Pancreas (tissue), 10 donors: ENCODE results near the gene PPARD. TPM values are rescaled to one million over a fixed set of nuclear protein-coding genes. Genes with fewer than 3 reads are reported as not detected.

Source experiments
- ATAC-seq, 4 donors: fragments of 200-7000 bp; cut with Tn5 transposase; one replicate each; pipeline versions ENCODE4 v1.8.0 to v1.9.1; 2020; ENCODE audit warnings: mild to moderate bottlenecking in 4 of 4, moderate library complexity in 4 of 4
- DNase-seq, 6 donors: peaks; one replicate each; pipeline ENCODE4 v3.0.0-alpha.2; 2020
- FAIRE-seq: peaks from 2 replicates; lab custom pipeline; 2012; peaks lifted over from hg19 to GRCh38; lab: Jason Lieb, UNC
- H3K27ac ChIP-seq, 4 donors: fragments of 200-600 bp; sonication (generic); 1 replicate in 3 of 4; 2 replicates in 1 of 4; pipeline versions ENCODE4 v1.5.0 to v1.8.0; 2020
- H3K27me3 ChIP-seq, 4 donors: fragments of 200-600 bp; one replicate each; pipeline ENCODE4 v1.8.0; 2021
- H3K36me3 ChIP-seq, 3 donors: fragments of 200-600 bp; sonication (generic) in 1 of 3; one replicate each; pipeline versions ENCODE4 v1.5.0 to v1.8.0; 2020 to 2021
- H3K4me1 ChIP-seq, 3 donors: fragments of 200-600 bp; one replicate each; pipeline ENCODE4 v1.8.0; 2021
- H3K4me3 ChIP-seq, 4 donors: fragments of 200-600 bp; sonication (generic) in 2 of 4; one replicate each; pipeline versions ENCODE4 v1.5.0 to v1.8.0; 2020 to 2021
- H3K9me3 ChIP-seq, 4 donors: fragments of 200-600 bp; one replicate each; pipeline ENCODE4 v1.8.0; 2021
- CTCF ChIP-seq, 4 donors: fragments of 200-600 bp; sonication (generic) in 3 of 4; IDR thresholded peaks; one replicate each; pipeline versions ENCODE4 v1.5.0 to v1.8.0; 2021; ENCODE audit warnings: antibody characterized with exemption in 4 of 4
- WGBS, 2 donors: extraction: QIAGEN DNeasy Blood & Tissue Kit; methylation state at CpG; one replicate each; pipeline ENCODE4 v1.1.7; 2013; 5-methylcytosine and 5-hydroxymethylcytosine counted together
- intact Hi-C, 3 donors: fragments of 100-400 bp; cut with DNase I; formaldehyde crosslinking; loops; one replicate each; pipeline versions ENCODE4 v1.11.1 to v1.14.2; 2022
- polyA plus RNA-seq, 2 donors: library from polyadenylated mRNA; stranded (reverse); fragments of 200-250 nt; gene quantifications; one replicate each; pipeline ENCODE4 v1.2.3, GENCODE V29; 2013
- total RNA-seq, 6 donors: library from RNA; stranded (reverse); fragmentation: NEBNext Ultra II Directional in 4 of 6; extraction: Animal tissue kit (Norgen Biotek cat#: 25700) in 4 of 6; gene quantifications; one replicate each; pipeline versions ENCODE4 v1.2.1 to v1.2.4, GENCODE V29; 2021 to 2023
- donor health status: healthy with polysubstance abuse.
- donor health status: DM: no; HTN: no; CAD: no; lungs with moderate emphysema.
- donor health status: DM: no; HTN: no; CAD: no.
- donor health status: control.
- donor health status: control.
- donor health status: Bipolar disorder and iron deficiency.
- donor health status: DM: yes; HTN: yes; CAD: no.
- donor health status: DM: no; HTN: no; CAD: no.
- donor health status: DM: no; HTN: no; CAD: no.
- donor health status: DM: yes; HTN: yes; CAD: no.

The PPARD gene
- total and polyA plus RNA-seq, 8 donors = 4.4 to 14.1 (median 8.2) TPM

- intact Hi-C loops = loop anchor here in 2 of 3 donors (5.0 kb wide), 1 partner anchor 107 kb away; the partner anchor contains the start of gene PPARD (in 2 of the 2)
- no peak for FAIRE-seq
- H3K4me3 ChIP-seq = no peak overlapping the region
- peak; percentile 32 to 67 (median 47) for TF ChIP-seq CTCF (IDR thresholded peaks at IDR 0.05)
- no peaks in the 10 kb centered on the region for H3K9me3 ChIP-seq
- WGBS, 2 donors = 23 to 24% methylated on average over 14 of the region's 14 CpGs
- no peak overlapping the region for H3K27ac ChIP-seq
- H3K36me3 ChIP-seq = no peaks in the 10 kb centered on the region
- peak in 2 of 6 donors; percentile 20 to 28 for DNase-seq
- no peaks in the 10 kb centered on the region for H3K27me3 ChIP-seq
- peaks cover 0 to 11% (median 0%) of the 10 kb centered on the region in 3 donors for H3K4me1 ChIP-seq
- peak; percentile 45 to 78 (median 66) for ATAC-seq
Observed at GRCh38 chr6:35449287-35449881, 107.0 kb downstream of the PPARD start.

- no peaks in the 10 kb centered on the region for H3K9me3 ChIP-seq
- H3K27me3 ChIP-seq = no peaks in the 10 kb centered on the region
- peaks cover 0 to 11% (median 0%) of the 10 kb centered on the region in 3 donors for H3K4me1 ChIP-seq
- intact Hi-C loops = no loop called here
- ATAC-seq (no peak), DNase-seq (peak in 1 of 6 donors; percentile 25), FAIRE-seq (no peak)
- TF ChIP-seq CTCF (IDR thresholded peaks at IDR 0.05) = no peak
- peak overlapping the region in 2 of 4 donors; percentile 62 to 73 for H3K4me3 ChIP-seq
- H3K27ac ChIP-seq = no peak overlapping the region
- no peaks in the 10 kb centered on the region for H3K36me3 ChIP-seq
- WGBS, 2 donors = 9 to 11% methylated on average over 20 of the region's 20 CpGs
Observed at GRCh38 chr6:35451354-35452182, 109.2 kb downstream of the PPARD start.

DNA sequence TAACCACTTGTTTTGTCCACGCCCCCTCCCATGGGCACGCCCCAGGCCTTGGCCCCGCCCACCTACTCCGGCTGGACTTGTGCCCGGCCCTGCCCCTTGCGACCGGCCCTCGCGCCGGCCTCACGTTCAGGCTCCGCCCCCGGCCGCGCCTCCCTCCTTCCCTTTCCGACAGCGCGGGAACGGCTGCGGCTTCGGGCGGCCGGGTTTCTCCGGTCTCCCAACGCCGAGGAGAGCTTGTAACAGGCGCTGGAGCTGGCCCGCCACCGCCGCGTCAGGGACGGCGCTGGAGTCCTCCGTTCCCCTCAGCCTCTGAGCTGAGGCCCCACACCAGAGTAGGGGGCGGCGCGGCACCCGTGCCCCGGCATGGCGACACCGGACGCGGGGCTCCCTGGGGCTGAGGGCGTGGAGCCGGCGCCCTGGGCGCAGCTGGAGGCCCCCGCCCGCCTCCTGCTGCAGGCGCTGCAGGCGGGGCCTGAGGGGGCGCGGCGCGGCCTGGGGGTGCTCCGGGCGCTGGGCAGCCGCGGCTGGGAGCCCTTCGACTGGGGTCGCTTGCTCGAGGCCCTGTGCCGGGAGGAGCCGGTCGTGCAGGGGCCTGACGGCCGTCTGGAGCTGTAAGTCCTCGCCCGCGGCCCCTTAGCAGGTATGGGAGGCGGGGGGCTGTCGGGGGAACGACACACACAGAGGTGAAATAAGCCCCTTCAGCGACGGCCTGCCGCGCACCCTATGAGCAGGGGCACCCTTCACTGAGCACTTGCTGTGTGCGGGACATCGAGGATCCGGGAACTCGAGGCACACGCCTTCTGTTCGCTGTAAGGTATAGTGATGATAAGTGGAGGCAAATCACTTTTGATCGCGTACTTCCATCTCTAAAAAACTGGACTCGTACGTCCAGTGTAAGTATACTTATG, 110.1 kb downstream of the PPARD start, which contains the start of gene FANCE:
Gene FANCE (plus strand): TSS at position 156 of the 908 bp plus-strand sequence. CDS start 208 bp downstream, at position 364.
- intact Hi-C loops = no loop called here
- no peak for FAIRE-seq
- 1 to 2% methylated on average over 80 to 87 of the region's 87 CpGs for WGBS, 2 donors

GRCh38 chr6:35453236-35453635, 110.9 kb downstream of the PPARD start:
- H3K36me3 ChIP-seq = no peaks in the 10 kb centered on the region
- no peaks in the 10 kb centered on the region for H3K27me3 ChIP-seq
- DNase-seq (no peak), FAIRE-seq (no peak), ATAC-seq (no peak)
- H3K27ac ChIP-seq = no peak overlapping the region
- intact Hi-C loops = no loop called here
- no peak for TF ChIP-seq CTCF (IDR thresholded peaks at IDR 0.05)
- H3K4me3 ChIP-seq = peak overlapping the region in 1 of 4 donors; percentile 73
- peaks cover 0 to 11% (median 0%) of the 10 kb centered on the region in 3 donors for H3K4me1 ChIP-seq
- H3K9me3 ChIP-seq = no peaks in the 10 kb centered on the region
- WGBS, 2 donors = 13 to 16% methylated on average over 3 of the region's 3 CpGs

More for the DNA sequence above, 110.1 kb downstream of the PPARD start, which contains the start of gene FANCE:
- TF ChIP-seq CTCF (IDR thresholded peaks at IDR 0.05) = no peak
- Histone ChIP-seq H3K27ac (no peak within 1 kb of the TSS), H3K27me3 (no peaks in the 10 kb centered on the region), H3K4me1 (peaks cover 0 to 11% (median 0%) of the 10 kb centered on the region in 3 donors), H3K36me3 (no peaks in the 10 kb centered on the region), H3K4me3 (peak within 1 kb of the TSS; percentile 62 to 73 (median 65)), H3K9me3 (no peaks in the 10 kb centered on the region)
- ATAC-seq (peak; percentile 97 to 98 (median 98)), DNase-seq (peak; percentile 89 to 100 (median 97))
